Measurements from ENCODE around the gene CTBS.
"Not testable (repeated sequence)": the region's sequence is repeated elsewhere in the genome, so short reads cannot be mapped to it uniquely, and the experiment has no call there.

CTBS gene

GRCh38 chr1:84597011-84597410 lies 22.8 kb upstream of the CTBS start:
- no peak for TF ChIP-seq CTCF (conservative IDR thresholded peaks at IDR 0.05; ENCODE audit: low read depth)
- CTCF ChIA-PET, result no interaction called here
- no peak for DNase-seq (ENCODE audit: low spot score)
- POLR2A ChIA-PET (ENCODE audit: low non-redundant PET), result no interaction called here
- no peak overlapping the region for H3K27ac ChIP-seq

DNA sequence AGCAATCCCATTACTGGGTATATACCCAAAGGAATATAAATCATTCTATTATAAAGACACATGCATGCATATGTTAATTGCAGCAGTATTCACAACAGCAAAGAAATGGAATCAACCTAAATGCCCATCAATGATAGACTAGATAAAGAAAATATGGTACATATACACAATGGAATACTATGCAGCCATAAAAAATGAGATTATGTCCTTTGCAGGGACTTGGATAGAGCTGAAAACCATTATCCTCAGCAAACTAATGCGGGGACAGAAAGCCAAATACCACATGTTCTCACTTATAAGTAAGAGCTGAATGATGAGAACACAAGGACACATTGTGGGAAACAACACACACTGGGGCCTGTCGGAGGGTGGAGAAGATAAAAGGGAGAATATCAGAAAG lies 20.7 kb upstream of the CTBS start:
- H3K27ac ChIP-seq; POLR2A ChIA-PET (ENCODE audit: low non-redundant PET); CTCF ChIA-PET; DNase-seq (ENCODE audit: low spot score): not testable (repeated sequence)

- ChIA-PET POLR2A (ENCODE audit: low non-redundant PET) (no interaction called here), CTCF (interaction anchor here (0.6 kb wide), 1 partner anchor 606 kb away, joined by 3 read pairs; no protein-coding TSS in a partner anchor)
- DNase-seq (ENCODE audit: low spot score), result no peak
- H3K27ac ChIP-seq, result no peak overlapping the region
- no peak for TF ChIP-seq CTCF (conservative IDR thresholded peaks at IDR 0.05; ENCODE audit: low read depth)
These were observed 12.9 kb upstream of the CTBS start for GRCh38 chr1:84587099-84587498.

DNA sequence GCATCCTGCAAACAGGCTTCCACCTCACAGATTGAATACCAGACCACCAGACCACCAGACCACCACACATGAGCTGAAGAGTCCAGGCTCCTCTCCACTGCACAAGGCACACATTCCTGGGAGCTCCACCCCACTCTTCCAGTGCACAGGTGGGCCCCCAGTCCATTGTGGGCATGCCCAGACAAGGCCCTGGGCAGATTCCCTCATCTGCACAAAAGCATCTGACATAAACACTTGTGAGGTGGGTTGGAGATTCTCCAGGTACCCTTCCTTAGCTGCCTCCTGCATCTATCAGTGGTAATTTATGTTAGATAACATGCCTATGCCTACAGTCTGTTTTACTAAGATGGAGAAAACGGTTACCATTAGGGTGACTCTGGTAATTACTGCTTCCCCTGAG lies 11.6 kb upstream of the CTBS start:
- no peak for DNase-seq (ENCODE audit: low spot score)
- POLR2A ChIA-PET (ENCODE audit: low non-redundant PET), result no interaction called here
- TF ChIP-seq CTCF (conservative IDR thresholded peaks at IDR 0.05; ENCODE audit: low read depth), result no peak
- peak overlapping the region; percentile 16; the same call in 1 of the 2 replicates for H3K27ac ChIP-seq
- CTCF ChIA-PET, result interaction anchor here (0.6 to 0.9 kb wide), 2 partner anchors 33 to 168 kb away, joined by 3 read pairs; no protein-coding TSS in a partner anchor

- no peak overlapping the region for H3K27ac ChIP-seq
- ChIA-PET CTCF (interaction anchor here (0.6 to 1.0 kb wide), 2 partner anchors 10 to 185 kb away, joined by 3 to 4 read pairs; partner anchors contain the start of gene CTBS), POLR2A (ENCODE audit: low non-redundant PET) (no interaction called here)
- no peak for TF ChIP-seq CTCF (conservative IDR thresholded peaks at IDR 0.05; ENCODE audit: low read depth)
- DNase-seq (ENCODE audit: low spot score), result no peak
These were observed 9.9 kb upstream of the CTBS start for GRCh38 chr1:84584126-84584525.

- ChIA-PET CTCF (interaction anchor here (1.0 kb wide), 1 partner anchor 9 kb away, joined by 4 read pairs; the partner anchor contains the start of gene CTBS), POLR2A (ENCODE audit: low non-redundant PET) (interaction anchor here (0.6 kb wide), 1 partner anchor 122 kb away, joined by 4 read pairs; no protein-coding TSS in a partner anchor)
- DNase-seq (ENCODE audit: low spot score), result no peak
- no peak for TF ChIP-seq CTCF (conservative IDR thresholded peaks at IDR 0.05; ENCODE audit: low read depth)
- H3K27ac ChIP-seq, result no peak overlapping the region
These were observed 9.4 kb upstream of the CTBS start for GRCh38 chr1:84583648-84584047.

DNA sequence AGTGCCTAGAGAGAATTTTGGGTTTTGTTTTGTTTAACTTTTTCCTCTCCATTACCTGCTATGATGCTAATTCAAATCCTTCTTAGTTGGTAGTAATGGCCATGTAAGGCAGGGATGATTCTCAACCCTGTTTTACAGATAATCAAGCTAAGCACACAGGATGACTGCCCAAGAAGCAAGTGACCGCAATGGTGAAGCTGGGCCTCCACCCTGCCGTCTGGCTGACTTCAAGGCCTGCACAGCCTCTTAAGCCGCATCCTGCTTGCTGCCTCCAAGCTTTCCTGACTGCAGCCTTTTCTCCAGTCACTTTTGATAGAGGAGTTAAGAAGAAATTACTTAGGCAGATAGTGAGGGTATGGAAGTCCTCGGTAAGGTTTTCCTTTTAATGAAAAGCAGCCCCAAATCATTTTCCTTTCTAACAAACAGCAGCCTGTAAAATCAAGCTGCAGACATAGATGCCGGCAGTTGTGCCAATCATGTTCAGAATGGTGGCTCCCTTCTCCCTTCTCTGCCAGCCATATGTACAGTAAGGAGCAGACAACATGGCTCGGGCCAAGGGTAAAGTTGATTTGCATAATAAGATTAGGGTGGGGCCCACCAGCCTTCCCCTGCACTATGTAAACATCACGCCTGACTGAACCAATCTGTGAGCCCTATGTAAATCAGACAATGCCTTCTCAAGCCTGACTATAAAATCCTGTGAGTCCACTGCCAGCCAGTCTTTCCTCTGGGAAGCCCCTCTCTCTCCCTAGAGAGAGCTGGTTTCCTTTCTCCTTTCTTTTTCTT lies 8.8 kb upstream of the CTBS start:
- no peak overlapping the region for H3K27ac ChIP-seq
- CTCF ChIA-PET, result interaction anchor here (0.7 kb wide), 1 partner anchor 23 kb away, joined by 5 read pairs; no protein-coding TSS in a partner anchor
- POLR2A ChIA-PET (ENCODE audit: low non-redundant PET), result interaction anchor here (0.6 kb wide), 1 partner anchor 121 kb away, joined by 4 read pairs; no protein-coding TSS in a partner anchor
- TF ChIP-seq CTCF (conservative IDR thresholded peaks at IDR 0.05; ENCODE audit: low read depth), result no peak
- no peak for DNase-seq (ENCODE audit: low spot score)
